ENCODE results near the gene DHX29. TPM values are rescaled to one million over a fixed set of nuclear protein-coding genes. Genes with fewer than 3 reads are reported as not detected.
A peak's percentile ranks its signal among the peaks of the same experiment; 100 is the strongest.

The DHX29 gene
- polyA plus RNA-seq (2012; ENCODE audit: low read depth, missing spikeins) = 7.7 TPM

DNA sequence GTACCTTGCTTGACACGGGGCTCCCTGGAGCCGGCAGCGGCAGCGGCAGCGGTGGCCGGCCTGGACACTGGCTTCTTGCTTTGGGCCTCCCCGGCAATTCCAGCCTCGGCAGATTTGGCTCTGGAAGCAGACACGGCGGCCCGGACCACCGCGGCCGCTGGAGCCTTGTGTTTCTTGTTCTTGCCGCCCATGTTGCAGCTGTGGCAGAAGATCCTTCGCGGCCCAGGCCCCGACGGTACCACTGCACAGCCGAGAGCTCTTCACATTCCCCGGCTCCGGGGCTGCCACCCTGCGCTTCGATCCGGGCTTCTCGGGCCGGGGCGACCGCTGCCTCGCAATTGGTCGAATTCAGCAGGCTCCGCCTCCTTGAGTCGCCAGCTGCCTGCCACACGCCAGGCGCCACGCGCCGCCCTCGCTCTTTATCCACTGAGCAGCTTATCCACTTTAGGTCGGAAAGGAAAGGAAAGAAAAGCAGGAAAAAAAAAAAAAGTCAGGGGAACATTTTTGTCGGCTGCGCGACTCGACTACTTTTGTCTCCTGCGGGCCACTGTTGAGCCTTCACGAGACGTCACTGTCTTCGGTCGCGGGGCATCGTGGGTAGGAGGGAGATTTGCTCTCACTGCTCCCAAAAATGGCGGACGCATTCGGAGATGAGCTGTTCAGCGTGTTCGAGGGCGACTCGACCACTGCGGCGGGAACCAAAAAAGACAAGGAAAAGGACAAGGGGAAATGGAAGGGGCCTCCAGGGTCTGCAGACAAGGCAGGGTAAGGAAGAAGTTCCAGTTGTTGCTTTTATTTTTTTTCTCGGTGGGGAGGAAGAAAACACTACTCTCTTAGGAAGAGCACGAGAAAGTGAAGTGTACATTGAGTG lies at the start of gene DHX29, which contains the start of gene MTREX:
TSS of gene DHX29 (minus strand) at position 312 of the 871 bp plus-strand sequence. CDS start at position 191, 121 bp downstream.
TSS of gene MTREX (plus strand) at position 607 of the 871 bp plus-strand sequence. CDS start at position 632, 25 bp downstream.
- DNase-seq (ENCODE audit: insufficient read length, low spot score) = peak; percentile 72
- peak; percentile 99 for FAIRE-seq
- TF ChIP-seq POU2F2 (IDR thresholded peaks at IDR 0.05; ENCODE audit: low read depth, low read length) (peak; percentile 83), POLR2AphosphoS5 (IDR thresholded peaks at IDR 0.05; ENCODE audit: low read depth, low read length) (peak; percentile 92), POLR2A (IDR thresholded peaks at IDR 0.05; ENCODE audit: low read depth, low read length) (peak; percentile 98), TAF1 (IDR thresholded peaks at IDR 0.05; ENCODE audit: low read depth, low read length) (peak; percentile 96), PAX5 (IDR thresholded peaks at IDR 0.05; ENCODE audit: insufficient read depth, low read length, severe bottlenecking) (no peak), SPI1 (IDR thresholded peaks at IDR 0.05; ENCODE audit: low read depth, low read length) (no peak)

- TF ChIP-seq POLR2AphosphoS5 (IDR thresholded peaks at IDR 0.05; ENCODE audit: low read depth, low read length) (no peak), TAF1 (IDR thresholded peaks at IDR 0.05; ENCODE audit: low read depth, low read length) (no peak), SPI1 (IDR thresholded peaks at IDR 0.05; ENCODE audit: low read depth, low read length) (no peak), POLR2A (IDR thresholded peaks at IDR 0.05; ENCODE audit: low read depth, low read length) (0 out of 2 replicates have a peak, but pooled peaks have one; percentile 14), POU2F2 (IDR thresholded peaks at IDR 0.05; ENCODE audit: low read depth, low read length) (no peak)
- DNase-seq (ENCODE audit: insufficient read length, low spot score) = no peak
- FAIRE-seq = no peak
These were observed 49.4 kb upstream of the DHX29 start for GRCh38 chr5:55356896-55357295.

- no peak for FAIRE-seq
- no peak for TF ChIP-seq POLR2AphosphoS5 (IDR thresholded peaks at IDR 0.05; ENCODE audit: low read depth, low read length)
- no peak for TF ChIP-seq SPI1 (IDR thresholded peaks at IDR 0.05; ENCODE audit: low read depth, low read length)
- TF ChIP-seq POU2F2 (IDR thresholded peaks at IDR 0.05; ENCODE audit: low read depth, low read length) = no peak
- no peak for TF ChIP-seq PAX5 (IDR thresholded peaks at IDR 0.05; ENCODE audit: insufficient read depth, low read length, severe bottlenecking)
- no peak for TF ChIP-seq TAF1 (IDR thresholded peaks at IDR 0.05; ENCODE audit: low read depth, low read length)
- no peak for TF ChIP-seq POLR2A (IDR thresholded peaks at IDR 0.05; ENCODE audit: low read depth, low read length)
- DNase-seq (ENCODE audit: insufficient read length, low spot score) = no peak
These were observed 43.3 kb upstream of the DHX29 start for GRCh38 chr5:55350754-55351153.

- TF ChIP-seq POLR2A (IDR thresholded peaks at IDR 0.05; ENCODE audit: low read depth, low read length) (no peak), TAF1 (IDR thresholded peaks at IDR 0.05; ENCODE audit: low read depth, low read length) (no peak), POU2F2 (IDR thresholded peaks at IDR 0.05; ENCODE audit: low read depth, low read length) (no peak), SPI1 (IDR thresholded peaks at IDR 0.05; ENCODE audit: low read depth, low read length) (no peak), PAX5 (IDR thresholded peaks at IDR 0.05; ENCODE audit: insufficient read depth, low read length, severe bottlenecking) (no peak), POLR2AphosphoS5 (IDR thresholded peaks at IDR 0.05; ENCODE audit: low read depth, low read length) (no peak)
- DNase-seq (ENCODE audit: insufficient read length, low spot score) (no peak), FAIRE-seq (no peak)
These were observed 40.3 kb upstream of the DHX29 start for GRCh38 chr5:55347786-55348185.

DNA sequence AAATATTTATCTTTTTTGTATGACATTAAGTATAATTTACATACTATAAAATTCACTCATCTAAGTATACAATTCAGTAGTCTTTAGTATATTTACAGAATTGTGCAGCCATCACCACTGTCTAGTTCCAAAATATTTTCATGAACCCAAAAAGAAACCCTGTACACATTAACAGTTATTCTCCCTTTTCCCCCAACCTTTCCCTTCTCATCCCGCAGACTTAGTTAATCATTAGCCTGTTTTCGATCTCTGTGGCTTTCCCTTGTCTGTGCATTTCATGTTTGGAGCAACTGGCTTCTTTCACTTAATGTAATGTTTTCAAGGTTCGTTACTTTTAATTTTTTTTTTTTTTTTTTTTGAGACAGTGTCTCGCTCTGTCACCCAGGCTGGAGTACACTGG lies 37.8 kb upstream of the DHX29 start:
- DNase-seq (ENCODE audit: insufficient read length, low spot score) (no peak), FAIRE-seq (no peak)
- TF ChIP-seq TAF1 (IDR thresholded peaks at IDR 0.05; ENCODE audit: low read depth, low read length) (no peak), POU2F2 (IDR thresholded peaks at IDR 0.05; ENCODE audit: low read depth, low read length) (no peak), POLR2AphosphoS5 (IDR thresholded peaks at IDR 0.05; ENCODE audit: low read depth, low read length) (no peak), POLR2A (IDR thresholded peaks at IDR 0.05; ENCODE audit: low read depth, low read length) (no peak), SPI1 (IDR thresholded peaks at IDR 0.05; ENCODE audit: low read depth, low read length) (no peak), PAX5 (IDR thresholded peaks at IDR 0.05; ENCODE audit: insufficient read depth, low read length, severe bottlenecking) (no peak)

GRCh38 chr5:55344392-55344992 lies 37.0 kb upstream of the DHX29 start:
- DNase-seq (ENCODE audit: insufficient read length, low spot score) (no peak), FAIRE-seq (no peak)
- no peak for TF ChIP-seq SPI1 (IDR thresholded peaks at IDR 0.05; ENCODE audit: low read depth, low read length)
- no peak for TF ChIP-seq POLR2AphosphoS5 (IDR thresholded peaks at IDR 0.05; ENCODE audit: low read depth, low read length)
- TF ChIP-seq TAF1 (IDR thresholded peaks at IDR 0.05; ENCODE audit: low read depth, low read length) = no peak
- TF ChIP-seq POU2F2 (IDR thresholded peaks at IDR 0.05; ENCODE audit: low read depth, low read length) = no peak
- no peak for TF ChIP-seq PAX5 (IDR thresholded peaks at IDR 0.05; ENCODE audit: insufficient read depth, low read length, severe bottlenecking)
- TF ChIP-seq POLR2A (IDR thresholded peaks at IDR 0.05; ENCODE audit: low read depth, low read length) = no peak

GRCh38 chr5:55343609-55344008 lies 36.1 kb upstream of the DHX29 start:
- FAIRE-seq (no peak), DNase-seq (ENCODE audit: insufficient read length, low spot score) (no peak)
- TF ChIP-seq TAF1 (IDR thresholded peaks at IDR 0.05; ENCODE audit: low read depth, low read length) = no peak

DNA sequence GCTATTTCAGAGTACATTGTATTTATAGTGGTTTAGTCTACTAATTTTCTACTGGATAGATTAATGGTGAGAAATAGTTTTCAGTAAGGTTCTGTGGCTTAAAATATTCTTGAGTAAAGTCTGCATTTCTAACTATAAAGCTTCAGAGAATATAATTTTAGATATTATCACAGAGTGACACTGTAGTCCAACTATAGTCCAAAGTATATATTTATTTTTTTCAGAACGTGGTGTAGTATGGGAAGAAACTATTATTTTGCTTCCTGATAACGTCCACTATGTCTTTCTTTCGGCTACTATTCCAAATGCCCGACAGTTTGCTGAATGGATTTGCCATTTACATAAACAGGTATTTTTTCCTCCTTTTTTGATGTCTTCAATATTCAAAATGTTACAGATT lies 35.6 kb upstream of the DHX29 start:
- DNase-seq (ENCODE audit: insufficient read length, low spot score) (no peak), FAIRE-seq (no peak)
- TF ChIP-seq SPI1 (IDR thresholded peaks at IDR 0.05; ENCODE audit: low read depth, low read length) = no peak
- no peak for TF ChIP-seq POU2F2 (IDR thresholded peaks at IDR 0.05; ENCODE audit: low read depth, low read length)
- TF ChIP-seq TAF1 (IDR thresholded peaks at IDR 0.05; ENCODE audit: low read depth, low read length) = no peak
- no peak for TF ChIP-seq POLR2A (IDR thresholded peaks at IDR 0.05; ENCODE audit: low read depth, low read length)
- no peak for TF ChIP-seq PAX5 (IDR thresholded peaks at IDR 0.05; ENCODE audit: insufficient read depth, low read length, severe bottlenecking)

DNA sequence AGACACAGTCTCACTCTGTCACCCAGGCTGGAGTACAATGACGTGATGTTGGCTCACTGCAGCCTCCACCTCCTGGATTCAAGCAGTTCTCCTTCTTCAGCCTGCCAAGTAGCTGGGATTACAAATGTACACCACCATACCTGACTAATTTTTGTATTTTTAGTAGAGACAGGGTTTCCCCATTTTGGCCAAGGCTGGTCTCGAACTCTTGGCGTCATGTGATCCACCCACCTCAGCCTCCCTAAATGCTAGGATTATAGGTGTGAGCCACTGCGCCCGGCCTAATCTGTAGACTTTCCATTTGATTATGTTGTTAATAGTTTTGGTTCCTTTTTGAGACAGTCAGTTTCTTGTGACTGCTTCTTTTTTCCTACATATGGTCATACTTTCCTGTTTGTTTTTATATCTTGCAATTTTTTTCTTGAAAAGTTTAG lies 31.3 kb upstream of the DHX29 start:
- no peak for TF ChIP-seq PAX5 (IDR thresholded peaks at IDR 0.05; ENCODE audit: insufficient read depth, low read length, severe bottlenecking)
- no peak for TF ChIP-seq POLR2A (IDR thresholded peaks at IDR 0.05; ENCODE audit: low read depth, low read length)
- TF ChIP-seq SPI1 (IDR thresholded peaks at IDR 0.05; ENCODE audit: low read depth, low read length) = 0 out of 2 replicates have a peak, but pooled peaks have one; percentile 19
- TF ChIP-seq POU2F2 (IDR thresholded peaks at IDR 0.05; ENCODE audit: low read depth, low read length) = no peak
- no peak for DNase-seq (ENCODE audit: insufficient read length, low spot score)
- no peak for FAIRE-seq

Measured in GM12891 (cell line).